Measurements from ENCODE around the gene NRP1.

GRCh38 chr10:33279276-33279675, 55.2 kb downstream of the NRP1 start:
- TF ChIP-seq, protein P1, sequence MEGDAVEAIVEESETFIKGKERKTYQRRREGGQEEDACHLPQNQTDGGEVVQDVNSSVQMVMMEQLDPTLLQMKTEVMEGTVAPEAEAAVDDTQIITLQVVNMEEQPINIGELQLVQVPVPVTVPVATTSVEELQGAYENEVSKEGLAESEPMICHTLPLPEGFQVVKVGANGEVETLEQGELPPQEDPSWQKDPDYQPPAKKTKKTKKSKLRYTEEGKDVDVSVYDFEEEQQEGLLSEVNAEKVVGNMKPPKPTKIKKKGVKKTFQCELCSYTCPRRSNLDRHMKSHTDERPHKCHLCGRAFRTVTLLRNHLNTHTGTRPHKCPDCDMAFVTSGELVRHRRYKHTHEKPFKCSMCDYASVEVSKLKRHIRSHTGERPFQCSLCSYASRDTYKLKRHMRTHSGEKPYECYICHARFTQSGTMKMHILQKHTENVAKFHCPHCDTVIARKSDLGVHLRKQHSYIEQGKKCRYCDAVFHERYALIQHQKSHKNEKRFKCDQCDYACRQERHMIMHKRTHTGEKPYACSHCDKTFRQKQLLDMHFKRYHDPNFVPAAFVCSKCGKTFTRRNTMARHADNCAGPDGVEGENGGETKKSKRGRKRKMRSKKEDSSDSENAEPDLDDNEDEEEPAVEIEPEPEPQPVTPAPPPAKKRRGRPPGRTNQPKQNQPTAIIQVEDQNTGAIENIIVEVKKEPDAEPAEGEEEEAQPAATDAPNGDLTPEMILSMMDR (IDR thresholded peaks at IDR 0.05) = no peak
- TF ChIP-seq POLR2A (IDR thresholded peaks at IDR 0.05) = no peak

Data from lower leg skin (tissue), 3 donors.